ENCODE data around the gene DPP6. TPM values are rescaled to one million over a fixed set of nuclear protein-coding genes. Genes with fewer than 3 reads are reported as not detected.

DPP6 gene
- total RNA-seq, 1 donor from 2014 or later = not detected

DNA sequence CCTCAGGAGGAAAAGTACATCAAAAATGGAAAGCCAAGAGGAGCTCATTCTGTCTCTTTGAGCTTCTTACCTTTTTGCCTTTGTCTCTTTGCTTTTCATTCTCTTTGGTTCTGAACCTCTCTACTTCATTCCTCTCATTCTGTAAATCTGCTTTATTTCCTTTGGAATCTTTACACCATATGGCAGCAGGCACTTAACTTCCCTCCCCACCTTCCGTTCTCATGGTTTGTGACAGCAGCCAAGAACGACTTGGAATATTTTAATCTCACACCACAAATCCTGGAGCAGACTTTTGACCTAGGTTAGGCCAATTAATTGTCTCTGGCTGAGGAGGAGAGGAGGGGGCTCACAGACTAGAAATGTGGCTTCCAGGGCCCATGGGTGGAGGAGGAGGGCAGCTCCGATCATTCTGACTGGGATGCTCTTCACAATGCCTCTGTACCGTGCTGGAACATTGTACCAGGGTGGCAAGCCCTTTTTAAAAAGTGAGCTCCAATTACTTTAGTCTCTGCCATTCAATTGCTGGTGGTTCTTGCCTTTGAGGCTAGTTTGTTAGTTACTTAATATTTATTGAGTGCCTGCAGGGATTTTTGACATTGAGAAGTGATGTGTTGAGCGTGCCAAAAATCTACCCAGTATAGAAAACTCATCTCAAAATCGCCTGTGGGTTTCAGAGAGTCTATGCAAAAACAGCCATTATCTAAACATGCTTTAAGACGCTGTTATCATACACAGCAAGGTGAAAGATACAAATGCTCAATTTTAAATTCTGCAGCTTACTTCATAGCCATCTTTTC, 386.6 kb downstream of the DPP6 start:
- TF ChIP-seq, protein P1, sequence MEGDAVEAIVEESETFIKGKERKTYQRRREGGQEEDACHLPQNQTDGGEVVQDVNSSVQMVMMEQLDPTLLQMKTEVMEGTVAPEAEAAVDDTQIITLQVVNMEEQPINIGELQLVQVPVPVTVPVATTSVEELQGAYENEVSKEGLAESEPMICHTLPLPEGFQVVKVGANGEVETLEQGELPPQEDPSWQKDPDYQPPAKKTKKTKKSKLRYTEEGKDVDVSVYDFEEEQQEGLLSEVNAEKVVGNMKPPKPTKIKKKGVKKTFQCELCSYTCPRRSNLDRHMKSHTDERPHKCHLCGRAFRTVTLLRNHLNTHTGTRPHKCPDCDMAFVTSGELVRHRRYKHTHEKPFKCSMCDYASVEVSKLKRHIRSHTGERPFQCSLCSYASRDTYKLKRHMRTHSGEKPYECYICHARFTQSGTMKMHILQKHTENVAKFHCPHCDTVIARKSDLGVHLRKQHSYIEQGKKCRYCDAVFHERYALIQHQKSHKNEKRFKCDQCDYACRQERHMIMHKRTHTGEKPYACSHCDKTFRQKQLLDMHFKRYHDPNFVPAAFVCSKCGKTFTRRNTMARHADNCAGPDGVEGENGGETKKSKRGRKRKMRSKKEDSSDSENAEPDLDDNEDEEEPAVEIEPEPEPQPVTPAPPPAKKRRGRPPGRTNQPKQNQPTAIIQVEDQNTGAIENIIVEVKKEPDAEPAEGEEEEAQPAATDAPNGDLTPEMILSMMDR (IDR thresholded peaks at IDR 0.05; ENCODE audit: partially characterized antibody, unreplicated experiment) = no peak
- H3K27me3 Mint-ChIP-seq (ENCODE audit: unreplicated experiment) = peaks cover 5% of the 10 kb centered on the region
- H3K4me3 Mint-ChIP-seq (ENCODE audit: unreplicated experiment) = no peak overlapping the region
- no peak for DNase-seq
- H3K27ac Mint-ChIP-seq (ENCODE audit: unreplicated experiment) = no peak overlapping the region
- H3K4me1 Mint-ChIP-seq (ENCODE audit: low read depth, unreplicated experiment) = no peaks in the 10 kb centered on the region
- H3K36me3 Mint-ChIP-seq (ENCODE audit: unreplicated experiment) = peaks cover 16% of the 10 kb centered on the region
- peaks cover 20% of the 10 kb centered on the region for H3K9me3 Mint-ChIP-seq (ENCODE audit: unreplicated experiment)

DNA sequence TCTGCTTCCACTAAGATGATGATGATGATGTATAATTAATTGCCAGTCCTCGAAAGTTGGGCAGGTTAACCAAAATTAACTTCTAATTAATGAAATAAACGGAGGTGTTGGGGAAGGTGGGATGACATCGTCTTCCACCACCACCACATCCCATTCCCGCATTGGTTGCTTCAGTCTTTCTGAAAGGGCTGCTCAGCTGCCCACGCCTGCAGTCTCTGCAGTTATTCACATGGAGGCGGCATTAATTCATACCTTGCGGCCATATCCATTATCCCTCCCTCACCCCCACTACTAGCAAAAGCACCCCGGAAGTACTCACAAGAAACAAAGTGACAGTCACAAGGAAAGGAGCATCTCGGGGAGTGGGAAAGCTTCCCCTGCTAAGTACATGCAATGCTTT, 387.9 kb downstream of the DPP6 start:
- H3K36me3 Mint-ChIP-seq (ENCODE audit: unreplicated experiment) = peaks cover 16% of the 10 kb centered on the region

DNA sequence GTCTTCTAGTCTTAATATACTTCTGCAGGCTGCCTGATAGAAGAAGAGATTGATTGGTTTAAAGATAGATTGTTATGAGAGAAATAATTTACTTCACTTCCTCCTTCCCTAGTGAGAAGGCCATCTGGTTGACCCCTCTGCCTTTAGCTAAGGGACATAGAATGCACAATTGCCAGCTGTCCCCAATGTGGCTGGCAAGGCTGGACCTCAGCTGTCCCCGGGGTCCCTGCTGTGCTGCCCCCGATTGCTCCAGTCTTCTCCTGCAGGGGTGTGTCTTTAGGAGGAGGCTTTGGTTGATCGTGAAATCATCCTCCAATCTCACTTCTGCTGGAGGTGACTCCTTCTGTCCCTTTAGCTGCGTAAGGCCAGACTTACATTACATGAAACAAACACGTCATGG, 388.5 kb downstream of the DPP6 start:
- H3K9me3 Mint-ChIP-seq (ENCODE audit: unreplicated experiment) = peaks cover 21% of the 10 kb centered on the region
- peaks cover 16% of the 10 kb centered on the region for H3K36me3 Mint-ChIP-seq (ENCODE audit: unreplicated experiment)
- DNase-seq = no peak
- no peak overlapping the region for H3K4me3 Mint-ChIP-seq (ENCODE audit: unreplicated experiment)
- H3K4me1 Mint-ChIP-seq (ENCODE audit: low read depth, unreplicated experiment) = no peaks in the 10 kb centered on the region
- H3K27ac Mint-ChIP-seq (ENCODE audit: unreplicated experiment) = no peak overlapping the region
- TF ChIP-seq, protein P1 (IDR thresholded peaks at IDR 0.05; ENCODE audit: partially characterized antibody, unreplicated experiment) = no peak
- peaks cover 5% of the 10 kb centered on the region for H3K27me3 Mint-ChIP-seq (ENCODE audit: unreplicated experiment)

More for the DNA sequence above, 387.9 kb downstream of the DPP6 start:
- no peak for DNase-seq
- no peaks in the 10 kb centered on the region for H3K4me1 Mint-ChIP-seq (ENCODE audit: low read depth, unreplicated experiment)
- peaks cover 5% of the 10 kb centered on the region for H3K27me3 Mint-ChIP-seq (ENCODE audit: unreplicated experiment)
- H3K27ac Mint-ChIP-seq (ENCODE audit: unreplicated experiment) = no peak overlapping the region
- TF ChIP-seq, protein P1 (IDR thresholded peaks at IDR 0.05; ENCODE audit: partially characterized antibody, unreplicated experiment) = no peak
- peaks cover 19% of the 10 kb centered on the region for H3K9me3 Mint-ChIP-seq (ENCODE audit: unreplicated experiment)
- no peak overlapping the region for H3K4me3 Mint-ChIP-seq (ENCODE audit: unreplicated experiment)

DNA sequence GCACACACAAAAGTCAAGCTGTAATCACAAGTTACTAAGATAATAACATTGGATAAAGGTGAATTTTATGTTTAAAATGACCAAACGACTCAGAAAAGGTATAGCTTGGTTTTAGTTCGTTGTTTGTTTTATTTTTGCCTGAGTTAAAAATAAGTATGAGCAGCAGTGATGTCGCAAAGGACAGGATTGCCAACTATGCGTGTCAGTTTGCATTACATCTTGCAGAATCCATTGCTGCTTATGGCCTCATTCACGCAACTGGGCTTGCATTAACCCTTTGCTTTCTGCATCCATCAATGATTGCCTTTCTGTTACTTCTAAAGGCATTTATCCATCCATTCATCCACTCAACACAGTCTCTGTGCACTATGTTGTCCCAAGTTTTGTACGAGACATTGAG, 389.6 kb downstream of the DPP6 start:
- no peak overlapping the region for H3K4me3 Mint-ChIP-seq (ENCODE audit: unreplicated experiment)
- TF ChIP-seq, protein P1 (IDR thresholded peaks at IDR 0.05; ENCODE audit: partially characterized antibody, unreplicated experiment) = no peak
- no peaks in the 10 kb centered on the region for H3K4me1 Mint-ChIP-seq (ENCODE audit: low read depth, unreplicated experiment)
- H3K9me3 Mint-ChIP-seq (ENCODE audit: unreplicated experiment) = peaks cover 20% of the 10 kb centered on the region
- no peak overlapping the region for H3K27ac Mint-ChIP-seq (ENCODE audit: unreplicated experiment)
- H3K27me3 Mint-ChIP-seq (ENCODE audit: unreplicated experiment) = peaks cover 5% of the 10 kb centered on the region
- H3K36me3 Mint-ChIP-seq (ENCODE audit: unreplicated experiment) = peaks cover 9% of the 10 kb centered on the region
- DNase-seq = no peak

DNA sequence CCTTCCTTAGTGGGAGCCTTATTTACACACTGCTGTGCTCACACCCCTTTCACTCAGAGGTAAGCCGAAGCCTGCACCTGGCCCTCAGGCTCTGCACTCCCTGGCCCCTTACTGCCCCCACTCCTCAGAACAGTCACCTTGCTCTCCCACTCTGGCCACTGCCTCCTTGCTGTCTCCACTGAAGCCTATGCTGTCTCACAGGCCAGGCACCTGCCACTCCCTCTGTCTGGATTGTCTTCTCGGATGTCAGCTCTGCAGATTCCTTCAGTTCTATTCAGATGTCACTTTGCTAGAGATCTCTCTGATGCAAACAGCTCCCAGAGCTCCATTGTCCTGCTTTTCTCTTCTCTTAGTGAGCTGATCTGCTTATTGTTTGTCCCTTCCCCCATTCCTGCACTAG, 390.7 kb downstream of the DPP6 start:
- no peak for DNase-seq
- no peak overlapping the region for H3K4me3 Mint-ChIP-seq (ENCODE audit: unreplicated experiment)
- H3K4me1 Mint-ChIP-seq (ENCODE audit: low read depth, unreplicated experiment) = no peaks in the 10 kb centered on the region
- peaks cover 20% of the 10 kb centered on the region for H3K9me3 Mint-ChIP-seq (ENCODE audit: unreplicated experiment)
- no peak overlapping the region for H3K27ac Mint-ChIP-seq (ENCODE audit: unreplicated experiment)
- peaks cover 9% of the 10 kb centered on the region for H3K36me3 Mint-ChIP-seq (ENCODE audit: unreplicated experiment)
- peaks cover 5% of the 10 kb centered on the region for H3K27me3 Mint-ChIP-seq (ENCODE audit: unreplicated experiment)
- TF ChIP-seq, protein P1 (IDR thresholded peaks at IDR 0.05; ENCODE audit: partially characterized antibody, unreplicated experiment) = no peak

All from glutamatergic neuron (in vitro differentiated cells).